Activated naive CD8-positive, alpha-beta T cell treated with anti-CD3 and anti-CD28 coated beads, Interleukin-2, amount 10 ng/mL, durations not matched to agents 7 days and 5 days (primary cell): Measurements from ENCODE around the gene DFFB. TPM values are rescaled to one million over a fixed set of nuclear protein-coding genes. Genes with fewer than 3 reads are reported as not detected.

Experiments
- ATAC-seq: fragments of 150-1000 bp; cut with Tn5 transposase; one replicate; pipeline ENCODE4 v1.10.0; 2021; ENCODE audit warnings: low read depth, moderate library complexity
- POLR2A ChIA-PET: fragments of 350-600 bp; sonication (Branson Sonifier 250); formaldehyde crosslinking; loops from one replicate; lab custom pipeline; 2021; ENCODE audit warnings: antibody characterized with exemption; lab: Charles Lee
- DNase-seq: peaks from one replicate; pipeline ENCODE4 v3.0.0; 2021
- H3K27ac Mint-ChIP-seq: one replicate; pipeline ENCODE4 v1.8.0; 2022; ENCODE audit warnings: mild to moderate bottlenecking, mixed read lengths
- H3K27me3 Mint-ChIP-seq: one replicate; pipeline ENCODE4 v1.8.0; 2022; ENCODE audit warnings: mild to moderate bottlenecking, moderate library complexity, mixed read lengths
- H3K36me3 Mint-ChIP-seq: one replicate; pipeline ENCODE4 v1.8.0; 2021; ENCODE audit warnings: mild to moderate bottlenecking, mixed read lengths
- H3K4me1 Mint-ChIP-seq: one replicate; pipeline ENCODE4 v1.8.0; 2021; ENCODE audit warnings: mixed read lengths
- H3K4me3 Mint-ChIP-seq: one replicate; pipeline ENCODE4 v1.8.0; 2022; ENCODE audit warnings: mild to moderate bottlenecking, moderate library complexity, mixed read lengths
- H3K9me3 Mint-ChIP-seq: one replicate; pipeline ENCODE4 v1.8.0; 2021; ENCODE audit warnings: mixed read lengths
- total RNA-seq, 2 experiments: library from RNA; stranded (reverse); gene quantifications; one replicate each; pipeline ENCODE4 v1.2.3, GENCODE V29; 2021

Gene DFFB
- total RNA-seq, 2 experiments from 2014 or later, result 14.3 to 15.8 TPM

DNA sequence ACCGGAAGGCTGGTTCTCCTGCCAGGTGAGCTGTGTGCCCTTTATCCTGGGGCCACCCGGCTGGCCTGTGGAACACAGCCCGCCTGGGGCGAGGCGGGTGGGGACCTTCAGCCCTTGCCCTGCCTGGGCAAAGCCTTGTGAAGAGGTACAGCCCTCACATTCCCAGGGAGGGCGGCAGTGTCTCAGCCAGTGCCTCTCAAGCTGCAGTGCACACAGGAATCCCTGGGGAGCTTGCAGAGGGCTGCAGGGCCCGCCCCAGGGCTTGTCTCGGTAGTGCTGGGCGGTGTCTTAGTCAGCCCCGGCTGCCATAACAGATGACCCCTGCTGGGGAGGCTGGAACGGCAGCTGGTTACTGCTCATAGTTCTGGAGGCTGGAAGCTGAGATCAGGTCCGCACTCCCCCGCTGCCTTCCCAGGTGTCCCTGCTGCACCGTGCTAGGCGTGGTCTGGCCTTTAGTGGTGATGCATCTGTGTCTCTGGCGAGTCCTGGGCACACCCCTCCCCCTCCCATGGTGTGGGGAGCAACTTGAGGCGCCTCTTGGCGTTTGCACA is 12.6 kb downstream of the DFFB start:
- H3K36me3 Mint-ChIP-seq, result peaks cover 19% of the 10 kb centered on the region
- DNase-seq, result no peak
- no peaks in the 10 kb centered on the region for H3K27me3 Mint-ChIP-seq
- no peak for ATAC-seq
- H3K27ac Mint-ChIP-seq, result no peak overlapping the region
- H3K4me1 Mint-ChIP-seq, result no peaks in the 10 kb centered on the region
- POLR2A ChIA-PET, result no interaction called here
- H3K4me3 Mint-ChIP-seq, result no peak overlapping the region
- H3K9me3 Mint-ChIP-seq, result peaks cover 1% of the 10 kb centered on the region

DNA sequence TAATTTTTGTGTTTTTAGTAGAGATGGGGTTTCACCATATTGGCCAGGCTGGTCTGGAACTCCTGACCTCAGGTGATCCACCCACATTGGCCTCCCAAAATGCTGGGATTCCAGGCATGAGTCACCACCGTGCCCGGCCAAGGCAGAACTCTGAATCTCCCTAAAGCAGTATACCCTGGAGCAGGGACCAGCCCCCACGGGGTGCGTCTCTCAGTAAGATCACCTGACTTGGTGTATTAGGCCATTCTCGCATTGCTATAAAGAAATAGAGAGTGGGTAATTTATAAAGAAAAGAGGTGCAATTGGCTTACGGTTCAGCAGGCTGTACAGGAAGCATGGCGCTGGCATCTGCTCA is 14.2 kb downstream of the DFFB start:
- no peaks in the 10 kb centered on the region for H3K4me1 Mint-ChIP-seq
- peaks cover 1% of the 10 kb centered on the region for H3K9me3 Mint-ChIP-seq
- H3K4me3 Mint-ChIP-seq, result no peak overlapping the region
- H3K27ac Mint-ChIP-seq, result no peak overlapping the region
- DNase-seq, result no peak
- ATAC-seq, result no peak
- POLR2A ChIA-PET, result no interaction called here
- no peaks in the 10 kb centered on the region for H3K27me3 Mint-ChIP-seq
- peaks cover 25% of the 10 kb centered on the region for H3K36me3 Mint-ChIP-seq

- Mint-ChIP-seq H3K4me1 (no peaks in the 10 kb centered on the region), H3K27me3 (no peaks in the 10 kb centered on the region), H3K4me3 (no peak overlapping the region), H3K36me3 (peaks cover 24% of the 10 kb centered on the region), H3K27ac (no peak overlapping the region), H3K9me3 (peaks cover 1% of the 10 kb centered on the region)
- POLR2A ChIA-PET, result no interaction called here
- no peak for ATAC-seq
- no peak for DNase-seq
These were observed 15.3 kb downstream of the DFFB start for GRCh38 chr1:3872546-3872945.

- Mint-ChIP-seq H3K27me3 (no peaks in the 10 kb centered on the region), H3K4me3 (no peak overlapping the region), H3K9me3 (no peaks in the 10 kb centered on the region), H3K36me3 (peaks cover 28% of the 10 kb centered on the region), H3K4me1 (no peaks in the 10 kb centered on the region), H3K27ac (no peak overlapping the region)
- POLR2A ChIA-PET, result no interaction called here
- DNase-seq, result no peak
- ATAC-seq, result no peak
These were observed 17.5 kb downstream of the DFFB start for GRCh38 chr1:3874736-3875135.

- Mint-ChIP-seq H3K27me3 (no peaks in the 10 kb centered on the region), H3K9me3 (no peaks in the 10 kb centered on the region), H3K4me3 (no peak overlapping the region), H3K4me1 (peaks cover 5% of the 10 kb centered on the region), H3K36me3 (peaks cover 36% of the 10 kb centered on the region), H3K27ac (no peak overlapping the region)
- ATAC-seq (no peak), DNase-seq (no peak)
- POLR2A ChIA-PET, result interaction anchor here (0.7 kb wide), 1 partner anchor 1512 kb away, joined by 4 read pairs; no protein-coding TSS in a partner anchor
These were observed 19.4 kb downstream of the DFFB start for GRCh38 chr1:3876716-3877115.

- H3K4me3 Mint-ChIP-seq, result no peak overlapping the region
- H3K9me3 Mint-ChIP-seq, result no peaks in the 10 kb centered on the region
- DNase-seq (no peak), ATAC-seq (no peak)
- no peaks in the 10 kb centered on the region for H3K27me3 Mint-ChIP-seq
- H3K4me1 Mint-ChIP-seq, result peaks cover 5% of the 10 kb centered on the region
- peaks cover 32% of the 10 kb centered on the region for H3K36me3 Mint-ChIP-seq
- POLR2A ChIA-PET, result no interaction called here
- H3K27ac Mint-ChIP-seq, result no peak overlapping the region
These were observed 21.8 kb downstream of the DFFB start for GRCh38 chr1:3879099-3879498.

GRCh38 chr1:3879787-3880428 is 22.6 kb downstream of the DFFB start:
- Mint-ChIP-seq H3K4me3 (no peak overlapping the region), H3K27ac (no peak overlapping the region), H3K27me3 (no peaks in the 10 kb centered on the region), H3K4me1 (peaks cover 5% of the 10 kb centered on the region), H3K36me3 (peaks cover 37% of the 10 kb centered on the region), H3K9me3 (no peaks in the 10 kb centered on the region)
- ATAC-seq (no peak), DNase-seq (no peak)
- POLR2A ChIA-PET, result no interaction called here

GRCh38 chr1:3880429-3881192 is 23.3 kb downstream of the DFFB start:
- POLR2A ChIA-PET, result no interaction called here
- H3K4me1 Mint-ChIP-seq, result peaks cover 6% of the 10 kb centered on the region
- DNase-seq (no peak), ATAC-seq (no peak)
- H3K27ac Mint-ChIP-seq, result peak overlapping the region; percentile 75
- no peaks in the 10 kb centered on the region for H3K27me3 Mint-ChIP-seq
- H3K9me3 Mint-ChIP-seq, result no peaks in the 10 kb centered on the region
- peaks cover 36% of the 10 kb centered on the region for H3K36me3 Mint-ChIP-seq
- no peak overlapping the region for H3K4me3 Mint-ChIP-seq

GRCh38 chr1:3881193-3881480 is 23.9 kb downstream of the DFFB start:
- DNase-seq (no peak), ATAC-seq (peak; percentile 70)
- peaks cover 6% of the 10 kb centered on the region for H3K4me1 Mint-ChIP-seq
- no peaks in the 10 kb centered on the region for H3K9me3 Mint-ChIP-seq
- peak overlapping the region; percentile 78 for H3K27ac Mint-ChIP-seq
- POLR2A ChIA-PET, result no interaction called here
- H3K36me3 Mint-ChIP-seq, result peaks cover 33% of the 10 kb centered on the region
- no peaks in the 10 kb centered on the region for H3K27me3 Mint-ChIP-seq
- no peak overlapping the region for H3K4me3 Mint-ChIP-seq

- POLR2A ChIA-PET, result no interaction called here
- H3K27ac Mint-ChIP-seq, result peak overlapping the region; percentile 64
- H3K9me3 Mint-ChIP-seq, result no peaks in the 10 kb centered on the region
- H3K36me3 Mint-ChIP-seq, result peaks cover 29% of the 10 kb centered on the region
- H3K4me3 Mint-ChIP-seq, result no peak overlapping the region
- H3K4me1 Mint-ChIP-seq, result peaks cover 6% of the 10 kb centered on the region
- ATAC-seq (no peak), DNase-seq (no peak)
- H3K27me3 Mint-ChIP-seq, result no peaks in the 10 kb centered on the region
These were observed 26.1 kb downstream of the DFFB start for GRCh38 chr1:3883194-3883925.

GRCh38 chr1:3884966-3885365 is 27.7 kb downstream of the DFFB start:
- POLR2A ChIA-PET, result no interaction called here
- Mint-ChIP-seq H3K4me1 (peaks cover 8% of the 10 kb centered on the region), H3K27ac (no peak overlapping the region), H3K9me3 (no peaks in the 10 kb centered on the region), H3K4me3 (no peak overlapping the region), H3K36me3 (peaks cover 22% of the 10 kb centered on the region), H3K27me3 (no peaks in the 10 kb centered on the region)
- ATAC-seq (no peak), DNase-seq (no peak)

DNA sequence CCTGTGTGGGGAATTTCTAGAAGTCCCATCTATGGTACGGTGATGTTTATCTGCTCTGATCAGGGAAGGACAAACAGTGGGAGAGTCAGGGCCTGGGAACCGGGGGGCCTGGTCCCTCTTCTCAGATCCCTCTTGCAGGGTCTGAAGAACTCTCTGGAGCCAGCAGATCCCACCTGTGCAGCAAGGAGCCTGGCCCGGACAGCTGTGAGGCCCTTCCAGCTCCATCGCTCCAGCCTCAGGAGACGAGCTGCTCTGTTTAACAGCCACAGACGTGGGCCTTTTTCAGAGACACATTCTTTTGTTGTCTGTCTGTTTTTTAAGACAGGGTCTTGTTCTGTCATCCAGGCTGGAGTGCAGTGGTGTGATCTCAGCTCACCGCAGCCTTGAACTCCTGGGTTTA is 28.3 kb downstream of the DFFB start:
- Mint-ChIP-seq H3K27ac (no peak overlapping the region), H3K4me3 (no peak overlapping the region), H3K4me1 (peaks cover 13% of the 10 kb centered on the region), H3K9me3 (no peaks in the 10 kb centered on the region), H3K36me3 (peaks cover 24% of the 10 kb centered on the region), H3K27me3 (no peaks in the 10 kb centered on the region)
- no peak for DNase-seq
- ATAC-seq, result no peak
- POLR2A ChIA-PET, result no interaction called here

GRCh38 chr1:3886106-3886670 is 28.9 kb downstream of the DFFB start:
- Mint-ChIP-seq H3K36me3 (peaks cover 20% of the 10 kb centered on the region), H3K27ac (peak overlapping the region; percentile 56), H3K9me3 (no peaks in the 10 kb centered on the region), H3K27me3 (no peaks in the 10 kb centered on the region), H3K4me3 (no peak overlapping the region), H3K4me1 (peaks cover 15% of the 10 kb centered on the region)
- POLR2A ChIA-PET, result no interaction called here
- no peak for DNase-seq
- no peak for ATAC-seq
